Kasumi-1 (cell line): ENCODE data around the gene ANKFY1.
"Not testable (repeated sequence)": the region's sequence is repeated elsewhere in the genome, so short reads cannot be mapped to it uniquely, and the experiment has no call there.

Source experiments
- DNase-seq, 2 experiments: peaks; one replicate each; lab custom pipeline; 2025; lab: John Stamatoyannopoulos, UW

Gene ANKFY1

DNA sequence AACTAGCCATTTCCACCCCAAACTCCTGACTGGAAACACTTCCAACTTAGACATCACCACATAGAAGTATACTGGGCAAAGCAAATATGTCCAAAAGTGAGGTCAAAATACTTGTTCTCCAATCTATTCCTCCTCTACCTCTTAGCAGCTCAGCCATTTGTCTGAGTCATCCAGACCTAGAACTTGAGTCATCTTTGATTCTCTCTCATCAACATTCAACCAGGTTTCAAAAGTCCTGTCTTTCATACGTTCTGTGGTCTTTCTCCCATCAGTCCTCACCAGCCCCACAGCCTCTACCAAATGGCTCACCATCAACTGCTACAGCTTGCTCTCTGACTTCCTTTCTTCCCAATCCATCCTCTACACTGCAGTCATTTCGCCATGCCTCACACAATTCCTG is 6.8 kb downstream of the ANKFY1 start:
- DNase-seq = no peak

DNA sequence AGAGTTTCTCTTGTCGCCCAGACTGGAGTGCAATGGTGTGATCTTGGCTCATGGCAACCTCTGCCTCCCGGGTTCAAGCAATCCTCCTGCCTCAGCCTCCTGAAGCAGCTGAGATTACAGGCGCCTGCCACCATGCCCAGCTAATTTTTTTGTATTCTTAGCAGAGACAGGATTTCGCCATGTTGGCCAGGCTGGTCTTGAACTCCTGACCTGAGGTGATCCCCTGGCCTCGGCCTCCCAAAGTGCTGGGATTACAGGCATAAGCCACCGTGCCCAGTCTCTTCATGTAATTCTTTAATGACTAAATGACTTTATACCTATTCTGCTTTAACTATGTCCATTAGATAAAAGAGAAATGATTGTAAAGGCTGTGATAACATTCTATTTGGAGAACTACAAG is 8.5 kb downstream of the ANKFY1 start:
- not testable (repeated sequence) for DNase-seq

DNA sequence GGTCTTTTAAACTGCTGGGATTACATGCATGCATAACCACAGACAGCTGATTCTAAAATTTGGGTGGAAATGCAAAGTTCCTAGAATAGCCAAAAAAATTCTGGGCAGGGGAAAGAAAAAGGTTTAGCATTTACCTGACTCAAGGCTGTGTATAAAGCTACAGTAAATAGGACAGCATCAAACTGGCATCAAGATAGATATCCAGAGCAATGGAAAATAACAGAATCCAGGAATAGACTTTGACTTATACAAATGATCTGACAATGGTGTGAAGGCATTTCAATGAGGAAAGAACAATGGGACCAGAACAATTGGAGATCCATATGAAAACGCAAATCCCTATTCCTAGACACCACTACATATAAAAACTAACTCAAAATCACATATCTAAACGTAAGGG is 12.9 kb downstream of the ANKFY1 start:
- DNase-seq = no peak

GRCh38 chr17:4249452-4250029 is 14.2 kb downstream of the ANKFY1 start:
- peak; percentile 38 to 56 for DNase-seq

DNA sequence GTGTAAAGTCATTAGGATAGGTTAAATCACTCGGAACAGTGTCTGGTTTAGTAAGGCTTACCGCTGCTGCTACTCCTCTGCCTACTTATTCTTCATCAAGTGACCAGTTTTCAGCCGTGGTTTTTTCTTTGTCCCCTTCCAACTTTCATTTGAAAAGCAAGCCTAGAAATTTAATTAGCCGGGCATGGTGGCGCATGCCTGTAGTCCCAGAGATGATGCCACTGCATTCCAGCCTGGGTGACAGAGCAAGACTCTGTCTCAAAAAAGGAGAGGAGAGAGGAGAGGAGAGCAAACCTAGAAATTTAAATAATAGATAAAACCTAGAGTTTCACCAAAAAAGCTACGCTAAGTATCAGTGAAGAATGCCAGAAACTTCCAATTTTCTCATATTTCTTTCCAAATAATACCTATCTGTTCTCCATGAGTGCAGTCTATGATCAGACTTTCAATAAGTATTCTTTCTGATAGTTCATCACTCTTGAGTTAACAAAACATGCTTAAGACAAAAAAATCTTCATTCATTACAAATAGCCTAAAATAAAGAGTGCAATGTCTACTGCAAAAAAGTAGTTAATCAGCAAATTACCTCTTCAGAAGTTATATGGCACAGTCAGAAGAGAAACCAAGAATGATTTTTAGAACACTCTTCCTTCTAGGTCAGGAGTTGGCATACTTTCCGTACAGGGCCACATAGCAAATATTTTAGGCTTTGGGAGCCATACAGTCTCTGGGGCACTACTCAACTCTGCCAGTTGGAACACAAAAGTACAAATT is 15.1 kb downstream of the ANKFY1 start:
- DNase-seq = no peak

GRCh38 chr17:4247971-4248388 is 15.8 kb downstream of the ANKFY1 start:
- DNase-seq = no peak

DNA sequence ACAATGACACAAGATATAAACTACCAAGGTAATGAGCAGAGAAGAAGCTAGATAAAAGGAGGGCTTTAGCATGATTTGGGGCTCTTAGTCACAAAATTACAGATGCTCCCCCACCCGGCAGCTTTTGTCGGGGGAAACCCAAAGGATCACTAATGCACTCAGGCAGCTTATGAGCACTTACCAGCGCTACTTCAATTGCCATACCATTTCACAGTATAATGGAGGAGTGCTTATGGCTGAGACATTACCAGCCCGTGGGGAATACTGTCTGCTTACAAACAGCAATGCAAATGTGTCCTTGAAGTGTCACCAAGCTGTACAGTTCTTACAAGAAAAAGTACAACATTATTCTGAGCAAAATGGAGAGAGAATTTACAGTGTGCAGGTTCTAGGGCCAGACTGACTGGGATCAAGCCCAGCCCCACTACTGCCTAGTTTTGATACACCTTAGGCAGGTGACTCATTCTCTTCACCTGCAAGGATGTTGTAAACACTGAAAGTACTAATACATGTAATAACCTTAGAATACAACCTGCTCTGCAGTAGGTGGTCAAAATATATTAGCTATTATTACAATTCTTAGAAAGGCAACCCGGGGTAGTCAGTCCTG is 16.3 kb downstream of the ANKFY1 start:
- no peak for DNase-seq

DNA sequence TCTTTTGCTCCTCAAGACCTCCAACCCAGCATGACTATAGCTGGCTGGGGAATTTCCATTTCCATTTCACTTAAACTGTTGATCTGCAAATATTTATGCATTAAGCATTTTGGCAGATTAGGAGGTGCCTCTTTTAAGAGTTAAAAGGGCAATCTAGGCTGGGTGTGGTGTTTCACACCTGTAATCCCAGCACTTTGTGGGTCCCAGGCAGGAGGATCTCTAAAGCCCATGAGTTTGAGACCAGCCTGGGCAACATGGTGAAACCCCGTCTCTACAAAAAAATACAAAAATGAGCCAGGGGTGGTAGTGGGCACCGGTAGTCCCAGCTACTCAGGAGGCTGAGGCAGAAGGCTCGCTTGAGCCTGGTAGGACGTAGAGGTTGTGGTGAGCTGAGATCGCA is 17.1 kb downstream of the ANKFY1 start:
- DNase-seq = no peak

- no peak for DNase-seq
Observed at GRCh38 chr17:4241535-4241934, 22.2 kb downstream of the ANKFY1 start.

DNA sequence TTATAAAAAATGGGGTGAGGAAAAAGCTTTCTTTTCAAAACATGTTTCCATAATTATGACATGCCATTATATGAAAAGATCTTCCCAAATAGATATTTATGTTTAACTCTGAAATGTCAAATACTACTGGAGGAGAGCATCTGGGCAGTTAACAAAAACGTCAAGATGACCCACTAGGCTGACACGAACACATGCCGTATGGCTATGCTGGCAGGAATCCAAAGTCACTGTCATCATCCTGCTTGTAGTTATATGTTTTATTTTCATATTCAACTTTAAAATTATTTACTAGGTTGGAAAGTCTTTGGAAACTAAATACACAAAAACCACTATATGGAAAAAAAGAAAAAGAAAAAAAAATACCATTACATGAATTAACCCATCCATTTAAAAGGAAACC is 27.3 kb downstream of the ANKFY1 start:
- DNase-seq = no peak

- DNase-seq = no peak
Observed at GRCh38 chr17:4235372-4236279, 28.2 kb downstream of the ANKFY1 start.

DNA sequence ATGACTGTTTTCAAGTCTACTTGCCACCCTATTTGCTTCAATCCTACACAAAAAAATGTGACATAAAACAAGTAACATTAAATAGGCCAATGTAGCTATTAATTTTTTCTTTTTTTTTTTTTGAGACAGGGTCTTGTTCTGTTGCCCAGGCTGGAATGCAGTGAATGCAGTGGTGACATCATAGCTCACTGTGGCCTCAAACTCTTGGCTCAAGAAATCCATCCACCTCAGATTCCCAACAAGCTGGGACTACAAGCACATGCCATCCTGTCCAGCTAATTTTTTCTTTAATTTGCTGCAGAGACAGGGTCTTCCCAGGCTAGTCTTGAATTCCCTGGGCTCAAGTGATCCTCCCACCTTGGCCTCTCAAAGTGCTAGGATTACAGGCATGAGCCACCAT is 29.4 kb downstream of the ANKFY1 start:
- DNase-seq = no peak

- DNase-seq = no peak
Observed at GRCh38 chr17:4233668-4234258, 30.0 kb downstream of the ANKFY1 start.

DNA sequence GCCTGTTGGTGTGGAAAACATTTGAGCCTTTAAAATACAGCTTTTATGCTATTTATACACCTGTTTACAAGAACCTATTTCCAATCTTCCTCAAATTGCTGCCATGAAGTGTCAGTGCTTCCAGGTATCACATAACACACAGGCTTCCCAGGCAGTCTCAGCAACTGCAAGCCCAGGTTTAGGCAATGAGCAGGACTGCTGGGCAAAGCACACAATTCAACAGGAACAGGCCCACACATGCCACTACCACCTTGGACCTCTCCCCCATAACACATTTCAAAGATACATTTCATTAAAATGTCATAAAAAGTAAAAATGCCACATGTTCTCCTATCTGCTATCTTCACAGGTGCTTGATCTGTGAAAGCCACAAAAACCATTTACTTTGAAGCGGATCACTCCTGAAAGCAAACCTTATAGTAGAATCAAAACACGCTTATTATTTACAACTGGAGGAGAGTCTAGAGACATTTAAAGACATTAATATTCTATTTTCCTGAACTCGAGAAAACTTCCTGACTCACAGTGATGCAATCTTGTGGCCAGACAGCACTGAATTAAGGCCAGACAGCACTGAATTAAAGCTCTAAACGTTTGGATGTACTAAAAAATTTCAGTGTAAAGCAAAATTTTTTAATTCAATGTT is 31.5 kb downstream of the ANKFY1 start:
- DNase-seq = no peak

DNA sequence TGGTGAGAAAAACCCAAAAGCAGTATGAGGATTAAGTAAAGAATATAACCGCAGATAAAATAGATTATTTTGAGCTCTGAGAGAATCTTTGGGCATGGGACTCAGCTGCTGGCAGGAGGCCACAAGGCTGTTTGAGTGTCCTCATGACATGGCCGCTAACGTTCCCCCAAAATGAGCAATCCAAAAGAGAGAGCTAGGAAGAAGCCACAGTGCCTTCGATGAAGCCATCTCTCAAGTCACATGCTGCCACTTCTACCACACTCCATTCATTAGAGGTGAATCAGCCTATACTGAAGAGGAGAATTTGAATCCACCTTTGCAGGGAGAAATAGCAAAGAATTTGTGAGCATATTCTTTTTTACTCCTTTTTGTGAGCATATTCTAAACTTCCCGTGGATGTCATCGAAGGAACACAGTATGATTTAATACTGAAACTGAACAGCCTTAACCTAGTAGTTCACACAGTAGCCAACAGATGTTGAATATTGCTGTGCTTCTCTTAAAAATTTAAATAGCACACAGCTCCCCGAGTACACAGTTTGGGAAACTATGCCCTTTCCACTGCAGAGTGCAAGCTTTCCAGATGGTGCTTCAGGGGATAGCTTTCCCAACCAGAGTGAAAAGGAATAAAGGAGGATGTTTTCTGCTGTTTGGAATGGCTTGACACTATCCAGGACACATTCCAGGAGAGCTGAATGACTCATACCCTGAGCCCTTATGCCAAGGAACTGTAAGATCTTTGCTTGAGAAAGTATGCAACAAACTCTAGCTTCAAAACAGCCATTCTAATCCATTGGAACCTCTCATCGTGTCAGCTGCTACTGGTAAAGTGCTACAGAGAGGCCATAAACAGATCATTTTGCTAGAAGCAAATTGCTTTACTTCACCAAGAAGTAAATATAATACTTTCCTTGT is 33.9 kb downstream of the ANKFY1 start:
- no peak for DNase-seq

- no peak for DNase-seq
Observed at GRCh38 chr17:4221899-4222659, 41.7 kb downstream of the ANKFY1 start.

DNA sequence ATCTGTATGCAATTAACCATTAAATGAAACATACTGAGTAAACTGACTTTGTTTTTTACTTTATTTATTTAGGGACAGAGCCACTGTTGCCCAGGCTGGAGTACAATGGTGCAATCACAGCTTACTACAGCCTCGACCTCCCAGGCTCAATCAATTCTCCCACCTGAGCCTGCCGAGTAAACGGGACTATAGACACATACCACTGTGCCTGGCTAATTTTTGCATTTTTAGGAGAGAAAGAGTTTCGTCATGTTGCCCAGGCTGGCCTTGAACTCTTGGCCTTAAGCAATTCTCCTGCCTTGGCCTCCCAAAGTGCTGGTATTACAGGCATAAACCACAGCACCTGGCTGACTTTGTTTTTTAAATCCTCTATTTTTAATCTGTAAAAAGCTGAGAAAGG is 42.6 kb downstream of the ANKFY1 start:
- DNase-seq = no peak

- peak in 1 of 2 experiments; percentile 0 for DNase-seq
Observed at GRCh38 chr17:4220655-4221054, 43.1 kb downstream of the ANKFY1 start.

GRCh38 chr17:4219241-4219640 is 44.5 kb downstream of the ANKFY1 start:
- DNase-seq = no peak
